ENCODE results near the gene FNDC4.

GRCh38 chr2:27507293-27507692, 12.3 kb upstream of the FNDC4 start:
- no peak for TF ChIP-seq CTCF (IDR thresholded peaks at IDR 0.05; ENCODE audit: insufficient read depth, low read depth, low read length)
- TF ChIP-seq EZH2 (IDR thresholded peaks at IDR 0.05; ENCODE audit: insufficient read depth, low read length) = no peak

Data from astrocyte (in vitro differentiated cells and primary cell).